ENCODE results near the gene NME3.
A peak's percentile ranks its signal among the peaks of the same experiment; 100 is the strongest.
"Not testable (repeated sequence)": the region's sequence is repeated elsewhere in the genome, so short reads cannot be mapped to it uniquely, and the experiment has no call there.

NME3 gene

GRCh38 chr16:1747934-1748333 is 23.4 kb downstream of the NME3 start:
- DNase-seq (ENCODE audit: low read depth) = no peak

GRCh38 chr16:1746693-1747195 is 24.6 kb downstream of the NME3 start:
- no peak for DNase-seq (ENCODE audit: low read depth)

- DNase-seq (ENCODE audit: low read depth) = peak; percentile 44
Measured at GRCh38 chr16:1745900-1746692, 25.2 kb downstream of the NME3 start.

GRCh38 chr16:1745181-1745899 is 26.0 kb downstream of the NME3 start:
- DNase-seq (ENCODE audit: low read depth) = peak; percentile 22

GRCh38 chr16:1744338-1744840 is 27.0 kb downstream of the NME3 start:
- DNase-seq (ENCODE audit: low read depth) = no peak

- DNase-seq (ENCODE audit: low read depth) = no peak
Measured at GRCh38 chr16:1743376-1744337, 27.7 kb downstream of the NME3 start.

GRCh38 chr16:1741553-1742165 is 29.7 kb downstream of the NME3 start:
- no peak for DNase-seq (ENCODE audit: low read depth)

- no peak for DNase-seq (ENCODE audit: low read depth)
Measured at GRCh38 chr16:1740781-1741490, 30.4 kb downstream of the NME3 start.

GRCh38 chr16:1740234-1740633 is 31.1 kb downstream of the NME3 start:
- no peak for DNase-seq (ENCODE audit: low read depth)

- no peak for DNase-seq (ENCODE audit: low read depth)
Measured at GRCh38 chr16:1734816-1735215, 36.5 kb downstream of the NME3 start.

GRCh38 chr16:1734123-1734522 is 37.2 kb downstream of the NME3 start:
- DNase-seq (ENCODE audit: low read depth) = no peak

- DNase-seq (ENCODE audit: low read depth) = not testable (repeated sequence)
Measured at GRCh38 chr16:1732551-1732987, 38.8 kb downstream of the NME3 start.

- no peak for DNase-seq (ENCODE audit: low read depth)
Measured at GRCh38 chr16:1732071-1732470, 39.3 kb downstream of the NME3 start.

GRCh38 chr16:1731603-1732002 is 39.7 kb downstream of the NME3 start:
- DNase-seq (ENCODE audit: low read depth) = no peak

- DNase-seq (ENCODE audit: low read depth) = no peak
Measured at GRCh38 chr16:1731073-1731472, 40.3 kb downstream of the NME3 start.

- no peak for DNase-seq (ENCODE audit: low read depth)
Measured at GRCh38 chr16:1729445-1729844, 41.9 kb downstream of the NME3 start.

GRCh38 chr16:1729026-1729425 is 42.3 kb downstream of the NME3 start:
- no peak for DNase-seq (ENCODE audit: low read depth)

GRCh38 chr16:1727651-1728624 is 43.4 kb downstream of the NME3 start:
- DNase-seq (ENCODE audit: low read depth) = no peak

GRCh38 chr16:1726661-1727502 is 44.5 kb downstream of the NME3 start:
- no peak for DNase-seq (ENCODE audit: low read depth)
